Left renal pelvis (tissue), 4 donors: ENCODE measurements around the gene SRSF5. TPM values are rescaled to one million over a fixed set of nuclear protein-coding genes. Genes with fewer than 3 reads are reported as not detected.

ENCODE experiments used
- DNase-seq, 4 donors: peaks; one replicate each; pipeline ENCODE4 v3.0.0-alpha.2; 2013; ENCODE audit warnings: low read depth in 4 of 4, low spot score in 3 of 4
- polyA plus RNA-seq, 4 donors: library from polyadenylated mRNA; unstranded; fragments of 120-200 nt; gene quantifications; one replicate each; pipeline ENCODE4 v1.2.1, GENCODE V29; 2013; ENCODE audit not compliant: insufficient read length in 4 of 4

SRSF5 gene
- polyA plus RNA-seq, 4 donors: 490 to 755 (median 616) TPM

DNA sequence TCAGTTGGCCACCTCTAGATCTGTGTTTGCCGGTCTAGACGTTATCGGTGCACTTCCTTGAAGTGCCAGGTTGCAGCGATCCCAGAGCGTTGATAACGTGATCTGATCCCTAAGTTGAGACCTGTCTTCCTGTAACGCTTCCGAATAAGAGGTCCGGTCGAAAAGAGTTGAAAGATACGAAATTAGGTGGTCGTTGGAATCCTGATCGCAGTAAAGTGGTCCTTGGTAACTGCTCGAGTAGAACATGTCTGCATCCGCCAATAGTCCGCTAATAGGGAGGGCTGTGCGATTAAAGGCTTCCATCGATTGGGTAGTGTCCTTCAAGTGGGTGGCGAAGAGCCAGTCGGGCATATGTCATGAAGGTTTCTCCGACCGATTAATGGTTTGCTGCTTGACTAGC is 2.7 kb downstream of the SRSF5 start:
- no peak for DNase-seq

DNA sequence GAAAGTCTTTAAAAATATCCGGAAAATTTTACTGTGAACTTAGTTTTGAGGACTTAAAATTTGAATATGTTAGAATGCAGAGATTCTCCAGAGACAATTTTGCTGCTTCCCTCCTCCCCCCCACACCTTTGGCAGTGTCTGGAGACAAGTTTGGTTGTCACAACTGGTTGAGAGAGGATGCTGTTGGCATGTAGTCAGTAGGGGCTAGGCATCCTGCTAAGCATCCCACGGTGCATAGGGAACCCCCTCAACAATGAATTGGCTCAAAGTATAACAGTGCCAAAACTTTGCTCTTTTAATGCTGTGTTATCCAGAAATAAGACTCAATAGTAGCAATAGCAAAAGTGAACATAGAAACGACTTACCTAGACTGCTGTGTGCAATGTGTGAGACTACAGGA is 3.6 kb downstream of the SRSF5 start:
- no peak for DNase-seq

DNA sequence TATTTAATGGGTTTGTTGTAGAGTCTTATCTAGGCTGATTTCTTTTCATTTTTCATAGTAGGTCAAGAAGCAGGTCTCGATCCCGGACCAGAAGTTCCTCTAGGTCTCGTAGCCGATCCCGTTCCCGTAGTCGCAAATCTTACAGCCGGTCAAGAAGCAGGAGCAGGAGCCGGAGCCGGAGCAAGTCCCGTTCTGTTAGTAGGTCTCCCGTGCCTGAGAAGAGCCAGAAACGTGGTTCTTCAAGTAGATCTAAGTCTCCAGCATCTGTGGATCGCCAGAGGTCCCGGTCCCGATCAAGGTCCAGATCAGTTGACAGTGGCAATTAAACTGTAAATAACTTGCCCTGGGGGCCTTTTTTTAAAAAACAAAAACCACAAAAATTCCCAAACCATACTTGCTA is 4.2 kb downstream of the SRSF5 start:
- DNase-seq: no peak

DNA sequence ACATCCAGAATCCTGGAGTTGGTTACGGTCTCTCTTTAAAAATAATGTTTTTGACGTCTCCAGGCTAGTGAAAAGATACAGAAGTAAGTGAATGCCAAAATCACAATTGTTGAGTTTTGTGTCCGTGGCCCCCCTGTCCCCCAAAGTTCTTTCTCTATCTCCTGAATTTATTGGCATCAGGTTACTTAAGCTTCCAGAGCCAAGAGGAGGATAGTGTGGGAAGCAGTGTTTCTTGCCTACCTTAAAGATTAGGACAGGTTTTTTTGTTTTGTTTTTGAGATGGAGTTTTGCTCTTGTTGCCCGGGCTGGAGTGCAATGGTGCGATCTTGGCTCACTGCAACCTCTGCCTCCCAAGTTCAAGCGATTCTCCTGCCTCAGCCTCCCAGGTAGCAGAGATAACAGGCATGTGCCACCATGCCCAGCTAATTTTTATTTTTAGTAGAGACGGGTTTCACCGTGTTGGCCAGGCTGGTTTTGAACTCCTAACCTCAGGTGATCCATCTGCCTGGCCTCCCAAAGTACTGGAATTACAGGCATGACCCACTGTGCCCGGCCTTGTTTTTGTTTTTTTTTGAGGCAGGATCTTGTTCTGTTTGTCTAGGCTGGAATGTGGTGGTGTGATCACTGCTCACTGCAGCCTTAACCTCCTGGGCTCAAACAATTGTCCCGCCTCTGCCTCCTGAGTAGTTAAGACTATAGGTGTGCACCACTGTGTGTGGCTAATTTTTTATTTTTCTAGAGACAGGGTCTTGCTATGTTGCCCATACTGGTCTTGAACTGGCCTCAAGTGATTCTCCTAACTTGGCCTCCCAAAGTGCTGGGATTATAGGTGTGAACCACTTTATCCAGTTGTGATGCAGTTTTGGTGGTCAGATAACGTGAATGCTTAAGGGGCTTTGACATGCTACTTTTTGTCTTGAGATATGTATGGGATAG is 5.4 kb downstream of the SRSF5 start:
- no peak for DNase-seq

GRCh38 chr14:69773571-69774276 is 6.8 kb downstream of the SRSF5 start:
- DNase-seq: no peak

GRCh38 chr14:69775012-69775411 is 8.1 kb downstream of the SRSF5 start:
- DNase-seq: no peak

DNA sequence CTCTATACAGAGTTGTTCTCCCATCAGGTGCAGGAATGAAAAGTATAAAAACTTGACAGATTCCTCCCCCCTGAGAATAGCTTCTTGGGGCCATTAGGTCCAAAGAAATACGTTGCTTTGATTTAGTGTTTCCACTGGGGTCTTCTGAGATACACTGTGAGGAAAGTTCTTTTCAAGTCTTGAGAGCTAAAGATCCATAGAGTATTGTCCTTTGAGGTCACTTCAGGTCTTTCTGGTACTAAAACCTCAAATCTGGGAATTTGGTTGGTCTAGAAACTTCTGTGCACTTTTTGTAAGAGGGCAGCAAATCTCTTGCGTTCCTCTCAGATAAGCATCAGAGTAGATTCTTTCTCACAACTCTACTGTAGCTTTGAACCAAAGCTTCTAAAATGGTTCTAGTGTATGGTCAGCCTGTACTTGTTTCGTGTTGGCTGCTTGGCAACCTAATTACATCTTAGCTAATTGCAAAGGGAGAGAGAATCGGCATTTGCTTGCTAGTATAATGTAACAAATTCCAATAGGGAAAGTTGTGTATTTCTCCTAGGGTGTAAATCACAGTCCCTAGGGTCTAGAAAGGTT is 10.0 kb downstream of the SRSF5 start:
- no peak for DNase-seq

DNA sequence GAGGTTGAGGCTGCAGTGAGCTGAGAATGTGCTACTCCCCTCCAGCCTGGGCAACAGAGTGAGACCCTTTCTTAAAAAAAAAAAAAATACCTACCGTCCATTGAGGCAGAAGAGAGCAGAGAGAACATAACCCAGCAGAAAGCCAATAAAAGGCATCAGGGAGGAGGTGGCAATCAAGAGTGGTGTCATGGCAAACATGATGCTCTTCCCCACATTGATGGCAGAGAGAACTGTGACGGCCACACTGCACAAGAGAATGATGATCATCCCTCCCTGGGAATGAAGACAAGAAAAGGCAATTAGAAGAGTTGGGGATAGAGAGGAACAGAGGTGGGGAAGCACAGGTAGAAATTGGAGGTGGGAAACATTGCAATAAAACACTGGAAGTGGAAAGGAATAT is 12.1 kb downstream of the SRSF5 start:
- DNase-seq: no peak

GRCh38 chr14:69780092-69780491 is 13.2 kb downstream of the SRSF5 start:
- DNase-seq: no peak

GRCh38 chr14:69780952-69781351 is 14.0 kb downstream of the SRSF5 start:
- no peak for DNase-seq

- DNase-seq: no peak
Measured at GRCh38 chr14:69784942-69785341, 18.0 kb downstream of the SRSF5 start.

GRCh38 chr14:69786603-69787002 is 19.7 kb downstream of the SRSF5 start:
- DNase-seq: no peak

DNA sequence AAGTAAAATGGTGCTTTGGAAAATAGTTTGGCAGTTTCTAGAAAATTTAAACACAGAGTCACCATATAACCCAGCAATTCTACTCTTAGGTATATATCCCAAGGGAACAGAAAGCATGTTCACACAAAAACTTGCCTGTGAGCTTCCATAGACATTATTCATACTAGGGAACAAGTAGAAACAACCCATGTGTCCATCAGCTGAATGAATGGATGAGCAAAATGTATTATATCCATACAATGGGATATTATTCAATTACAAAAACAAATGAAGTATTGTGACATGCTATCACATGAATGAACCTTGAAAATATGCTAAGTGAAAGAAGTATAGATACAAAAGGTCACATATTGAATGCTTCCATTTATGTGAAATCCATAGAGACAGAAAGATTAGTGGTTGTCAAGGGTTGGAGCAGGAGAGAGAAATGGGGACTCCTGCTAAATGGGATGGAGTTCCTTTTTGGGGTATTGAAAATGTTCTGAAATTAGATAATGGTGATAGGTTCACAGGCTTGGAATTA is 22.2 kb downstream of the SRSF5 start:
- DNase-seq: no peak

GRCh38 chr14:69792887-69793421 is 26.0 kb downstream of the SRSF5 start:
- DNase-seq: no peak

DNA sequence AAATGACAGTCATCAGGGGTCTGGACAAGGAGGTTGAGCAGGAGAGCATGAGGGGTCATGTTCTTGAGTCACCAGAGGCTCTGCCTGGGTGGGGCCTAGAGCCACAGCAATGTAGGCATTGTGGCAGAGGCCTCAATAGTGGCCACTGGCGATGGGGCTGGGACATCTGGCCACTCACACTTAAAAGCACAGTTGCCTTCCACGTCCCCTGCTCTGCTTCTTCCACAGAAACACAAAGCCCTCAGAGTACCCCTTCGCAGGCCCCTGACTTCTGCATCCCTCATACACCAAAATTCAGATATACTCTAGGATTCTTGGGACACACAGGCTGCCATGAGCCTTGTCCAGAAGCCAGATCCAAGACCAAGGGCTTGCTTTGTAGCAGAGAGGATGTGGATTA is 27.8 kb downstream of the SRSF5 start:
- DNase-seq: no peak

- DNase-seq: no peak
Measured at GRCh38 chr14:69795691-69796090, 28.7 kb downstream of the SRSF5 start.

- no peak for DNase-seq
Measured at GRCh38 chr14:69796797-69797500, 30.0 kb downstream of the SRSF5 start, which contains the start of gene SLC10A1. SLC10A1 (minus strand) TSS chr14:69797241; CDS start chr14:69797155, 86 bp downstream.

GRCh38 chr14:69797573-69798338 is 30.8 kb downstream of the SRSF5 start:
- no peak for DNase-seq

DNA sequence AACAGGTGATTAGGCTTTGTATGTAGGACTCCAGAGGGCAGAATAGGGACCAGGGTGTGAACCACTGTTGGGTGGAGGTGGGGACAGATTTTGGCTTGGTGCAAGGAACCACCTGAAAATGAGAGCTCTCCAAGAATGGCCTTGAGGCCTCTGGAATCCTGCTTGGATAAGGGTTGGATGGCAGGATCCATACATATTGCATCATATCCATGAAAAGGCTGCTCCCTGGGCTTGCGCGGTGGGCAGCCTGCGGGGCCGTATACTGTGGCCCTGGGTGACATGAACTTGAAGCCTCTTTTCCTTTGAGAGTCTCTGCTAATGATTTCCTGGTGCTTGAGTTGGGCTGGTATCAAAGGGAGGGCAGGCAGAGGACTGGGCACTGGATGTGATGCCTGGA is 31.4 kb downstream of the SRSF5 start:
- no peak for DNase-seq

- DNase-seq: no peak
Measured at GRCh38 chr14:69803753-69804152, 36.8 kb downstream of the SRSF5 start.
